Central memory CD8-positive, alpha-beta T cell (primary cell): ENCODE data around the gene THADA.

Experiments used
- ATAC-seq: fragments of 150-1000 bp; cut with Tn5 transposase; replicated peaks from 2 replicates; pipeline ENCODE4 v1.10.0; 2022; ENCODE audit warnings: mild to moderate bottlenecking, moderate FRiP score, moderate number of reproducible peaks; ENCODE audit not compliant: poor library complexity, severe bottlenecking; ENCODE audit errors: extremely low read depth
- DNase-seq, 2 donors: peaks; one replicate each; pipeline ENCODE4 v3.0.0; 2021; ENCODE audit warnings: low spot score in 2 of 2
- H3K27ac Mint-ChIP-seq: one replicate; pipeline ENCODE4 v1.8.0; 2022; ENCODE audit warnings: low read depth, mild to moderate bottlenecking, moderate library complexity, mixed read lengths
- H3K27me3 Mint-ChIP-seq: one replicate; pipeline ENCODE4 v1.8.0; 2022; ENCODE audit warnings: mixed read lengths
- H3K36me3 Mint-ChIP-seq: one replicate; pipeline ENCODE4 v1.8.0; 2022; ENCODE audit warnings: mild to moderate bottlenecking, moderate library complexity, mixed read lengths; ENCODE audit not compliant: insufficient read depth
- H3K4me1 Mint-ChIP-seq: one replicate; pipeline ENCODE4 v1.8.0; 2022; ENCODE audit warnings: mixed read lengths
- H3K4me3 Mint-ChIP-seq: one replicate; pipeline ENCODE4 v1.8.0; 2022; ENCODE audit warnings: mild to moderate bottlenecking, moderate library complexity, mixed read lengths
- H3K9me3 Mint-ChIP-seq: one replicate; pipeline ENCODE4 v1.8.0; 2022; ENCODE audit warnings: mixed read lengths

The THADA gene

GRCh38 chr2:43186321-43186678 lies 409.5 kb downstream of the THADA start:
- DNase-seq (no peak), ATAC-seq (no peak)
- Mint-ChIP-seq H3K27me3 (no peaks in the 10 kb centered on the region), H3K27ac (no peak overlapping the region), H3K9me3 (no peaks in the 10 kb centered on the region), H3K36me3 (peaks cover 2% of the 10 kb centered on the region), H3K4me1 (peaks cover 10% of the 10 kb centered on the region), H3K4me3 (no peak overlapping the region)

- DNase-seq (no peak), ATAC-seq (no peak)
- peaks cover 19% of the 10 kb centered on the region for H3K4me1 Mint-ChIP-seq
Observed at GRCh38 chr2:43185146-43185545, 410.7 kb downstream of the THADA start.

GRCh38 chr2:43184339-43184895 lies 411.4 kb downstream of the THADA start:
- Mint-ChIP-seq H3K27me3 (no peaks in the 10 kb centered on the region), H3K27ac (peak overlapping the region; percentile 71), H3K9me3 (no peaks in the 10 kb centered on the region), H3K4me3 (no peak overlapping the region), H3K36me3 (peaks cover 2% of the 10 kb centered on the region), H3K4me1 (peaks cover 19% of the 10 kb centered on the region)
- peak; percentile 71 for ATAC-seq
- no peak for DNase-seq

More at GRCh38 chr2:43185146-43185545, 410.7 kb downstream of the THADA start:
- no peaks in the 10 kb centered on the region for H3K9me3 Mint-ChIP-seq
- H3K36me3 Mint-ChIP-seq = peaks cover 2% of the 10 kb centered on the region
- H3K4me3 Mint-ChIP-seq = no peak overlapping the region
- H3K27me3 Mint-ChIP-seq = no peaks in the 10 kb centered on the region
- H3K27ac Mint-ChIP-seq = no peak overlapping the region

- Mint-ChIP-seq H3K4me1 (peaks cover 20% of the 10 kb centered on the region), H3K36me3 (peaks cover 2% of the 10 kb centered on the region), H3K27ac (peak overlapping the region; percentile 71), H3K27me3 (no peaks in the 10 kb centered on the region), H3K9me3 (no peaks in the 10 kb centered on the region), H3K4me3 (no peak overlapping the region)
- no peak for DNase-seq
- no peak for ATAC-seq
Observed at GRCh38 chr2:43183743-43184142, 412.1 kb downstream of the THADA start.

- Mint-ChIP-seq H3K27me3 (no peaks in the 10 kb centered on the region), H3K27ac (no peak overlapping the region), H3K4me3 (no peak overlapping the region), H3K9me3 (no peaks in the 10 kb centered on the region), H3K4me1 (peaks cover 36% of the 10 kb centered on the region), H3K36me3 (peaks cover 2% of the 10 kb centered on the region)
- ATAC-seq = no peak
- DNase-seq = no peak
Observed at GRCh38 chr2:43180897-43181296, 414.9 kb downstream of the THADA start.
